Esophagus mucosa (tissue), 1 donor: ENCODE results near the gene SORCS3. TPM values are rescaled to one million over a fixed set of nuclear protein-coding genes. Genes with fewer than 3 reads are reported as not detected.

Source experiments
- ATAC-seq: fragments of 200-7000 bp; cut with Tn5 transposase; one replicate; pipeline ENCODE4 v1.9.1; 2020
- total RNA-seq: library from RNA; stranded (reverse); gene quantifications from one replicate; pipeline ENCODE4 v1.2.4, GENCODE V29; 2023
- donor health status: DM: yes; HTN: yes; CAD: no.

Gene SORCS3
- total RNA-seq, 1 donor from 2014 or later, result not detected

DNA sequence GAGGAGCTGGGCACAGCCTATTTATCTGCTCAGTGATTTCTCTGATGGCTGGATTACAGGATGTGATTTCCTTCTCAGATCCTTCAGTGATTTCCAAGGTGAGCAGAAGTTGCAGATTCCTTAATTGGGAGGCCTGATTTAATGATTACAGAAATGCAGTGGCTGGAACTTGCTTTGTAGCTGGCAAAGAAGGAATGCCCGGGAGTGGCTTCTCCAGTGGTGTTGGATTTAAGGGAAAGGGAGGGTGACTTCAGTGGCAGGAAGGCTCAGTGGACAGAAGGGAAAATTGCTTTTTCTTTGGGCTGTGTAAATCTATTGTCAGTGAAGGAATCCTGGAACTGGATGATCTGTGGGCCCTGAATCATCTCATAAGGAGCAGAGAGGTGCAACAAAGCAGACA is 5.1 kb downstream of the SORCS3 start:
- no peak for ATAC-seq

DNA sequence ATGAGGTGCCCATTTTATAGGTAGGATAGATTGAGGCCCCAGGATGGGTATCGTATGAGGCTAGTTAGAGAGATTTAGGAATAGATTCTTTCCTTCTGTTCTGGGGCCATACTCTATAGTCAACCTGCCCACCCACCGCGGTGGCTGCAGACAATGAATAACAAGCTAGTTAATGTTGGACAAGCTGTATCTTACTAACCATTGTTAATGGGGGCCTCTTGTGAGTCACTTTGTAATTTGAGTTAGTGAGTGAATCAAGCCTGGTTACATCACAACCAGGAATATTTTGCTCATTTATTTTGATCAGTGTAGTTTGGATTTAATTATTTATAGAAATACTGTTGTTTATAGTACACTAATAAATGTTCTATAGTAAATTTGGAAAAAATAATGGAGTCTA is 7.3 kb downstream of the SORCS3 start:
- no peak for ATAC-seq

DNA sequence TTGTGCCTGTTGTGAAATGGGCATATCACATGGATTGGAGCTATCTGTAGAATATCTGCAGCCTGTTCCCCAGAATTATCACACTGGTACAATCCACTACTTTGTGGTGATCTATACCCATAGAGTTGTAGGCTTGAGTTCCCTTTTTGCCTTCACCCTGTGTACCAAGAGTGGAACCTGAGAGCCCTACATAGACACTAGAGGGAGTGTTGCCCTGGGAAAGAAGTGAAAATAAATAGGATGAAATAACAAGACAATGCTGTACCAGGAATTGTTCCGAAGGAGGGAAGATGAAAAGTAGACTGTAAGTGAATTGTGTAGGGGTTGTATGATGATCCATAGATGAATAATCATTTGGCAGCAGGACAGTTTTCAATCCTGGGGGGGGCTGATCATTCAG is 9.0 kb downstream of the SORCS3 start:
- ATAC-seq, result no peak

DNA sequence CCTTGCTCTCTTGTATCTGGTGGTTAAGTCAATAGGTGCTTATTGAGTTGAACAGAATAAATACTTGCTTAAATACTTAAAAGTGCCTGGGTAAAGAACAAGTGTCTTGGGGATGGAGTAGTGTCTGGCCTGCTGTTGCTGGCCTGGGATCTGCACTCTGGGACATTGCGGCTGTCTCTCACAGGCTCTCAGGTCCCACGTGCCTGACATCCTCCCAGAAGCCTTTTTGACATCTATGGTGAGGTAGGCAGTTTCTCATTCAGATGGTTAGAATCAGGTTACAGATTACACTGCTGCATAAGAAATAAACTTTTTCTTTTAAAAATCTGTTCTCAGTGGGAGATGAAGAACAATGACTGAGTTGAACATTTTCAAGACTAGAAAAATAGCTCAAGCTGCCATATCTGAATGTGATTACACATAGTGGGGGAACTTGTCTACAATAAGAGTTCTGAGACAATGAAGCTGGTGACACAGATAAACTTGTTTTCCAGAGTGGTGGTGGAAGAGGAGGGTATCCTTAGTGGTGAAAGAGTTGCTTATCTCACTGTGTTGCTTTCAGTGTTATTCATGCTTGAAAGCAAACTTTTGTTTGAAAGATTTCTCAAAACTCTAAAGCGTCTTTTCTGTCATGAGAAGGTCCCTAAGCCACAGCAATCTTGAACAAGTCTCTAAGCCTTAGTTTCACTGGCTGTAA is 9.7 kb downstream of the SORCS3 start:
- no peak for ATAC-seq

DNA sequence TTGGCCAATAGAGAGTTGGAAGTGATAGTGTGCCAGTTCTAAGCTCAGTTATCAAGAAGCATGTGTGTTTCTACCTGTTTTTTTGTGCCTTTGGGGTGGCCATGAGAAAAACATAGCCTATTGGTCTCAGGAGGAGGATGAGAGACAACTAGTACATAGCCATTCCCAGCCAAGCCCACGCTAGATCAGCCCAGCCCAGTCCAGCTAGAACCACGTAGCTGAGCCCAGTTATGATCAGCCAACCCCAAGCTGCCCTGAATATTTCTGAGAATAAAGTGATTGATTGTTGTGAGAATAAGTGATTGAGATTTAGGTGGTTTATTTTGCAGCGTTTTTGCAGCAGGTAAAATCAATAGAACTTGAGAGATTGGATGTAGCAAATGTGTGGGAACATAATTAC is 15.9 kb downstream of the SORCS3 start:
- ATAC-seq, result no peak

DNA sequence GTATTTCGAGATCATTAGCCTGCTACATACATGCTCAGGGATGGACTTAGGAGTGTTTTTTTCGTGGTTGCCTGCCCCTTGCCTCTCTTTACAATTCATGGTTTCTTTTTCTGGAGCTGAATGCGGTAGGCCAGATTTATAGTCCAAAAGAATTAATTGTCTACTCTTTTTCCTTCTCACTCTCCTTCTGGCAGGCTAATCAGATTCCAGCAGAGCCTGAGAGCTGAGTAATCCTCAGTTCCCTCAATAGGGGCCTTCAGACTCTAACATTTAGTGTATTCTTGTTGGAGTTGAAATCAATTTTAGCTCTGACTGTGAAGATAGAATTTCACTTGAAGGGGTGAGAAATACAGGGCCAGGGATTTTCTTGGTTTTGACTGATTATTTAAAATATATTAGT is 16.4 kb downstream of the SORCS3 start:
- ATAC-seq, result no peak

DNA sequence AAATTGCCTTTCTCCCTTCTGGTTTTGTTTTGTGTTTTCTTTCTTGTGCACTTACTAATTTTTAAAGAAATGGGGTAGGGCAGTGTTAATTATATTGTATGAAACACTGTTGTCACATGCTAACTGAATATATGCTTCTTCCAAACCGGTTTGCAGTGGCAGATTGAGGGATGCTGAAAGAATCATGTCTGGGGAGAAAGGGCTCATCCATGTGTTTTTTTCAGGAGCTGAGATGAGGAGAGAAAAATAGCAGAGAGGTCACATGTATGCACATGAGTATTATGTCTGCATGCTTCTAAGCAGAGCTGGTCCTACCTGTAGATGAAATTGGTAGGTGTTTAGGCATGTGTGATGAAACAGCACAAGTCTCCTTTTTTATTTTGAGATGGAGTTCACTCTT is 17.0 kb downstream of the SORCS3 start:
- no peak for ATAC-seq

DNA sequence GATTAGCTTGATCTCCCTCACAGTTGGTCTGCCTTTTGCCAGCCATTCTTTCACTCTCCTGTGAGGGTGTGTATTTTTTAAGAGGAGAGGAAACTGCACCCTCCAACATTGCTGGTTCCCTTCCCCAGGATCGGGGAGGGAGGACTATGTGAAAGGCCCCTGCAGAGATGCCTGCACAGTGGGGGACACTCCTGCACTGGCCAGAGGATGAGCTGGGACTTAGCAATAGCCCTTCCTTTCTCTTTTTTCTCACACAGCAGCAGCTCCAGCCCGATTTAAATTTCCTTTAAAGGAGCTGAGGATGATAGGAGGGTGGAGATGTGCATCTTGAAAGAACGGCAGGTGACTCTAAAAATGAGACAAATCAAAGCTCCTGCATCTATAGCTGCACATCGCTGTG is 18.7 kb downstream of the SORCS3 start:
- no peak for ATAC-seq

DNA sequence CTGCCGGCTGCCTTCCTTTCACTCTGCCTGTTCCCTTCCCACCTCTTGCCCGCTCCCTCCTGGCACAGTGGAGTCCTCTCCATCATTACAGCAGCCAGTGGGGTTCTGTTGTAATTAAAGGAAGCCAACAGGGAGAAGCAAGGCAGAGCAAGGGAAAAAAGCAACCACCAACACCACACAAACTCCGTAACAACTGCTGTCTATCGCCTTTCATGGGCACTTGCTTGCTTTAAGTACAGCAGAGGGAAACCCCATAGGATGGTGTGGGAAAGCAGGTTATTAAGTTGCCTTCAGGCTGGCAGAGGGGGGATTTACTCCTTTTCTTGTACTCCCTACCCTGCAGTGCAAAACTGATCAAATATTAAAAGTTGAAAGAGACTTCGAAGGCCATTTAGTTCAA is 22.0 kb downstream of the SORCS3 start:
- ATAC-seq, result no peak

DNA sequence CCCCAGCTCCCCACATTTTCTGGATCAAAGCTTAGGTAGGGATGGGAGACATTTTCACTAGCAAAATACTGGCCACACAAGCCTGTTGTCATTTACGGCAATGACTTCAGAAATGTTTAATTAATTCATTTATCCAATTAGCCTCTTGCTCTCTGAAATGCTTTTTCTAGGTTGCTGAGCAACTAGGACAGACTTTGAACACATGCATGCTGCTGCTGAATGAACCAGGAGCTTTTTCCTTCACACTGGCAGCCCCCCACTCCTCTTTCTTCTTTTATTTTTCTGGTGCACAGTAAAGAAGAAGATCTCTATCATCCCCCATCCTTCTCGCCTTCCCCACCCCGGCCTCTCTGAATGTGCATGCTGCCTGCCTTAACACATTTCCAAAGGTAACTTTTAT is 22.5 kb downstream of the SORCS3 start:
- no peak for ATAC-seq

DNA sequence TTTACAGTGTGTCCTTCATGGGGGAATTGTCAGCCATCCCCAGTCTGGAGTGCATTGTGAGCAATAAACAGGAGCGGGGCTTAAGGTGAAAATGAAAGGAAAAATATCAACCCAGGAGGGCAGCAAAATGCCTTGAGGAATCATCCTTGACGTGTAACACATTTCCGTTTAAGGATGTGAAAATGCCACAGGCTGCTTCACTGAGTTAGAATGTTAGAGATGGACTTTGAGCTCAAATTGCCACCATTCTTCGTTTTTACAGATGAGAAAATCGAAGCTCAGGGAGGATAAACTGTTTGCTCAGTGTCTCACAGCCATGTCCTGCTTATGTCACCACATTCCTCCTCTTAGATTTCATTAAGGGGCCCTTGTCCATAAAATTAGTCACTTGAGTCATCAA is 23.1 kb downstream of the SORCS3 start:
- no peak for ATAC-seq

DNA sequence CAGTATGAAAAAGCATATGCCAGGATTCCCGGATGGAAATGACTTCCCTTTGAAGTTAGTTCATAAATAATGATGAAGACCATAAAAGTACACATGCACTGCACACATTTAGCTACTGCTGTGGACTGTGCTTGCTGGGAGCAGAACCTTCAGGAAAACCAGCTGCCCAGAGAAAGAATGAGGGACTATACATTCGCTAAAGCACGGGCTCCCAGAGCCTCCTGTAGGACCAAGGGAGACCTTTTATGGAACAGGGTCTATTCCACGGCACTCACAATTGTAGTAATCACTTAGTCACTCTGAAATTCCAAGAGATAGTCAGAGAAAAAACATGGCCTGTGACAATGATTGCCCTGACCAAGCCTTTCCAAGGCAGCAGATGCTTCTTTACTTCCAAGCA is 24.1 kb downstream of the SORCS3 start:
- ATAC-seq, result no peak

DNA sequence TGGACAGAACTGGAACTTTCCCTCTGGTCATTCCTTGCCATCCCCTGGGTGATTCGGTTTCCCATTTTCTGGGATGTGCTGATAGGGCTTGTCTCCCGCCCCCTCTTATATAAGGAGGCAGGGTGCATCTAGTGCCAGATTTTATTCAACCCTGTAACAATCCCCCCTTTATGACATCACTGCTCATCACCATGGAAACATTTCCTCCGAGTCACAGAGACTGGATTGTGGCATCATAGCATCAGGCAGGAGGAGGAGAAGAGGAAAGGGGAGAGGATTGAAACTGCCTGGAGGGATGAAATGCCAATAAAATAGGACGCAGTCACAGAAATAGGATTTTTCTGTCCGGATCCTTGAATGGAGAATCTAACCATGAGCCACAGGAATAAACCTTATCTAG is 25.0 kb downstream of the SORCS3 start:
- no peak for ATAC-seq

DNA sequence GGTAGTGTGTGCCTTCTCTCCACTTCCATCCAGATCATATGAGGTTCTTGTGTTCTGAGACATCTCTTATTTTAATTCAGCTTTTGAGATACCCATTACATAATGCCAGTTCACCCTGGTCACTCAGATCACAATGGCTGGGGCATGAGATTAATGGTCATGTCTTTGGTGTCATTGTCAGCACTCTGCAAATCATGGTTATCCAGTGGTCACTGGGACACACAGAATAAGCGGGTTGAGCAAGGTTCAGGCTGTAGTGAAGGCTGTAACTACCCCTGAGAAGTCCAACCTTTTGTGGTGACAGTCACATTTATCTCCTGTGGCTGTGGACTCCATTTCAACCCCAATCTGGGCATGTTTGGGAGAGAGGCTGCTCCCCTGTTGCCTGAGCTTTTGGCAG is 35.8 kb downstream of the SORCS3 start:
- no peak for ATAC-seq

DNA sequence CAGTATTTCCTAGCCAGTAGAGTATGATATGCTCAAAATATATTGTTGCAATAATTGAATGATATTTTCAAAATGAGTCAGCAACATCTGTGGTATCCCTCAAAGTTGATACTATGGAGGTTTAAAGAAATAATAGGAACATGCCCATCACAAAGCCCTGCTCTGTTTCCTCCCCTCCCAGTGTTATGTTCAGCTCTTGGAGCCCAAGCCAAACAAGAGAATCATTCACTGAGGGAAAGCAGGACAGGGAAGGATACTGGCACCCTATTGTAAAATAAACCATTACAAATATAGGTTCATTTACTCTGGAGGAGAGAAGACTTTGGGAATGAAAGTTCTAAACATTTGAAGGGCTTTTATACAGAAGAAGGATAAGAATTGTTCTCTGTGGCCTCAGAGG is 37.6 kb downstream of the SORCS3 start:
- ATAC-seq, result no peak

DNA sequence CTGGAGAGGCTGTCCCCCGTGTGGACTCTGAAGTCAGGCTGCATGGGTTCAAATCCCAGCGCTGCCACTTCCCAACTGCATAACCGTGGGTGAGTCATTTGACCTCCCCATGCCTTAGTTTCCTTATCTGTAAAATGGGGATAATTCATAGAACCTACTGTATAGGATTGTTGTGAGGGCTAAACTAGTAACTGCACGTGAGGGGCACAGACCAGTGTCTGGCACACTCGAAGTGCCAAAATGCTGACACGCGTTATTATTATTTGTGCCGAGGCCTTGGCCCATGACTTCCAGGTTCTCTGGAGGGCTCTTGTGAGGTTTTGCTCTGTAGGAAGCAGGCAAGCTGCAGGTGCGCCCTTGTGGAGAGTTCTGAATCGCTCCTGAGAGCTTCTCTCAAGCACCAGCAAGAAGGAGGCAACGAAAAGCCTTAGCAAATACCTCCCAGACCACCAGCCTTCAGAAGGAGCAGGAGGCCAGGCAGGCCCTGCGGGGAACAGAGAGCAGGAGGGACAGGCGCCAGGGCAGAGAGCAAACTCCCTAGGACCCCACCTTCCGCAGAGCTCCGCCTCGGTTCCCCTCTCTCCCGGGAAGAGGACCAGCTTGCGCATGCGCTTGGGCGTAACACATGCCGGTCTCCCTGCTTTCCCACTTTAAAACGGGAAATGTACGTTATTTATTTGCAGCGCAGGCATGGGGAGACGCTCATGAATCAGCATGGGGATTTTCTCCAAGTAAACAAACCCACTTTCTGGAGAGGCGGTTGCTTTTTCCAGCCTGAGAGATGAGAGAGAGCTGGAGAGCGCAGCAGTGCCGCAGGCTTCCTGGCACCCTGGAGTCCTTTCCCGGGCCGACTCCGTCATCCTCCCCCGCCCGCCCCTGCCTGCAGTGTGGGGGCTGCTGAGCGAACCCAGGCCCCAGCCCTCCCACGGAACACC is 39.6 kb downstream of the SORCS3 start:
- ATAC-seq, result no peak

DNA sequence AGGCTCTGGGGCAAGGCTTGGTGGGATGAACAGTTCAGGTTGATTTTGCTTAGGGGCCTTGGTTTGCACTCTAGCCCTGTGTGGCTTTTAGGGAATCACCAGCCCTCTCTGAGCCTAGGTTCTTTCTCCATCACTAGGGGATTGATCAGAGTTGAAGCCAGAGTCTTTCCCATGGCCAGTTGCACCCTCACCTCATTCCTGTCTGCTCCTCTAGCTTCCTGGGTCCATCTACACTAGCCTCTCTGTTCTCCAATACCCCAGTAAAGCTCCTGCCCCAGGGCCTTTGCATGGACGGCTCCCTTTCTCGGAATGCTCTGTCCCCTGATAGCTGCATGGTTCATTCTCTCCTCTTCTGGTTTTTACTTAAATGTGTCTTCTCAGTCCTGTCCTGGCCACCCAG is 40.4 kb downstream of the SORCS3 start:
- ATAC-seq, result no peak

DNA sequence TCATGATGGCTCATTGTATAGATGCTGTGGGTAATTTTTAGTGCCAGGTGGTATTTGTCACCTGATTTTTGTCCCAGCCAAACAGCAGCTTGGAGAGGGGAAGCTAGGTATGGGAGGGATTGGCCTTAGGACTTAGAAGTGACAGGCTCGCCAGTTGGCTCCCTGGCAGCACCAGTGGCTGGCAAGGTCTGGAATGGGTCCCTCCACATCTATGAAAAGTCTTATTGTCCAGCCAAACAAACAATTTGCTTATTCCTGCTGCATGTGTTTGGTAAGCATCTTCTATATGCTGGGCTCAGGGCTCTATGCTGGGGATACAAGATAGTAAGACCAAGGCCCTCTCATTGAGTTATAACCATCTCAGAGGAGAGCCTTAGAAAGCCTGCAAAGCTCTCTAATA is 42.5 kb downstream of the SORCS3 start:
- ATAC-seq, result no peak

DNA sequence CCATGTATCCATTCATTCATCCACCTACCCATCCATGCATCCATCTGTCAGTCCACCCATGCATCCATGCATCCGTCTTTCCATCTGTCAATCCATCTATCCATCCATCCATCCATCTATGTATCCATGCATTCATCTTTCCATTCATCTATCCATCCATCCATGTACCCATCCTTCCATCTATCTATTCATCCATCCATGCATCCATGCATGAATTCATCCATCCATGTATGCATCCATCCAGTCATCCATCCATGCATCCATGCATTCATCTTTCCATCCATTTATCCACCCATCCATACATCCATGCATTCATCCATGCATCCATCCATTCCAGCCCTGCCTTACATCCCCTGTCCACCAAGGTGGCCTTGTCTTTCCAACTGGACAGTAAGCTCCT is 45.7 kb downstream of the SORCS3 start:
- ATAC-seq, result no peak

DNA sequence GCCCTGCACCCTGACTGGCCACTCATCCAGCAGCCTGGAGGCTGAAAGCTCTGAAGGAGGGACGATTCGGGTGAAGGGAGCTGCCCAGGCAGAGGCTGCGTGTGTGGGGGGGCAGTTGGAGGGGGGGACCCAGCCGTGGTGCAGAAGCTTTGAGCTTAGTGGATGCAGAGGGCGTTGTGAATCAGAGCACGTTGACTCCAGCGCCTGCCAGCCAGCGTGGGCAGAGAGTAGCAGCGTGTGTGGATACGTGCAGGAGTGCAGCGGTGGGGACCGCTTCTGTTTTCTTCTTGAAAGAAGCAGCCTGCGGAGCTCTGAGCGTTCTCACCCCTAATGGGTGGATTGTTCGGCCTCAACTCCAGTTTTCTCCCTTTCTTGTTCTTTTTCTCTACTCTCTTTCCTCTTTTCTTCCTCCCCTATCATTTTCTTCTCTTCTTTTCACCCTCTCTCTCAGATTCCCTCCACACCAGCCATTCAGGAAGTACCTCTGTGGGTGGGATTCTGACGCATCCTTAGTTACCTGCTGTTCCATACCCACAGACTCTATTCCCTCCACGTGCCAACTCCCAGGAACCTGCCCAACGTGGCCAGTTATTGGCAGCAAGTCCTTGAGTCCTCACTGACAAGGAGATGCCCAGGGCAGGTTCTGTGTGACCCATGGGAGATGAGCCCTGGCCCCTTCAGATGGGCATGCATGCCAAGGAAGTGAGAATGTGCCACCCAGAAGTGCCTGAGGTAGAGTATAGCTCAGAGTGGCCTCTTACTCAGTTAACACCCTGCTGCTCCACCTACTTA is 47.4 kb downstream of the SORCS3 start:
- ATAC-seq, result no peak

DNA sequence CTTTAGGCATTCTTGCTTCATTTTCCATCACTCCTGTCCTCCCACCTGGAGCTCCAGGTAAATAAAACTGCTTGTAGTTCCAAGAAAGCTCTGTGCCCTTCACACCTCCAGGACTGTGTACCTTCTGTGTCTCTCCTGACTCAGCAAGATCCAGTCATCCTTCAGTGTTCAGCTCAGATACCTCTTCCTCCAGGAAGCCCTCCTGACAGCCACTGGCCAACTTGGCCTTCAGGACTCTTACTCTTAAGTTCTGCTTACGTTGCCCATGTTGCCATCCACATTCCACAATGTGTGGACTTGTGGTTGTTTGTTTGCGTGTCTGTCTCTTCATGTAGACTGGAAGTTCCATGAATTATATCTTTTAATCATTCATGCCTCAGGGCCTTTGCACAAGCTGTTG is 48.0 kb downstream of the SORCS3 start:
- ATAC-seq, result no peak

DNA sequence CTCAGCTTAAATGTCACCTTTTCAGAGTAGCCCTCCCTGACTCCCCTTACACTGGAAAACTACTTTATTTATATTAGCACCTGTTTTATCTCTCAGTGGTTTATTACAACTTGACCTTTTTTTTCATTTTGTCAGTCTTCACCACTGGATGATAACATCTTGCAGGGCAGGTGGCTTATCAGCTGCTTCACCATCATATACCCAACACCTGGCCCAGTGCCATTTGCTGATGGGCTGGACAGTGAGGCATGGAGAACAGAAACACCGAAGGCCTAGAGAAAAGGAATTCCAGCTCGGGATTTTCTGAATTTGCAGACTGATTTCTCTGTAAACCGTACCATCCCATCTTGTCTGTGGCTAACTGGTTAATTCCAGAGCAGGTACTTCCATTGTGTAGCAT is 48.5 kb downstream of the SORCS3 start:
- no peak for ATAC-seq

DNA sequence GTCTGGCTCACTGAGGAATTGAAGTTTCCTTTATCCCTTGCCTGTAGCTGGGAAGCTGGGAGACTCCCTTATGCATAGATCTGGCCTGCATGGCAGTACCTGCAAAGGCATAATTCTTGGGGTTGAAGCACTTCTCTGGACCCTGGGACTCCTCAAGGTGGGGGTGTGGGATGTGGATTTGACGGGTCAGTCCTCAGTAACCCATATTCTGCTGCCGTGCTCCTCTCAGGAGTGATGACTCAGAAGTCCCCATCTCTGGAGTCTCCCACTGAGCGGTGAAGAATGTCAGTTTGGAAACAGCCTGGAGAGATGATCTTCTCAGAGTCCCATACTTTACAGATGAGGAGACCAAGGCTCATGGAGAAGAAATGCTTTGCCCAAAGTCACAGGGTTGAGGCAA is 49.0 kb downstream of the SORCS3 start:
- no peak for ATAC-seq
